Osteocyte (in vitro differentiated cells): ENCODE results near the gene IQGAP3. TPM values are rescaled to one million over a fixed set of nuclear protein-coding genes. Genes with fewer than 3 reads are reported as not detected.

Experiments
- DNase-seq: peaks from one replicate; pipeline ENCODE4 v3.0.0; 2021; ENCODE audit warnings: mixed read lengths; ENCODE audit not compliant: unreplicated experiment; ENCODE audit errors: extremely low spot score
- H3K27ac Mint-ChIP-seq: one replicate; pipeline ENCODE4 v1.8.0; 2021; ENCODE audit warnings: mild to moderate bottlenecking, mixed read lengths; ENCODE audit not compliant: unreplicated experiment
- H3K27me3 Mint-ChIP-seq: one replicate; pipeline ENCODE4 v1.8.0; 2021; ENCODE audit warnings: mixed read lengths; ENCODE audit not compliant: unreplicated experiment
- H3K36me3 Mint-ChIP-seq: one replicate; pipeline ENCODE4 v1.8.0; 2021; ENCODE audit warnings: mixed read lengths; ENCODE audit not compliant: unreplicated experiment
- H3K4me1 Mint-ChIP-seq: one replicate; pipeline ENCODE4 v1.8.0; 2021; ENCODE audit warnings: mixed read lengths; ENCODE audit not compliant: unreplicated experiment
- H3K4me3 Mint-ChIP-seq: one replicate; pipeline ENCODE4 v1.8.0; 2021; ENCODE audit warnings: mild to moderate bottlenecking, moderate library complexity, mixed read lengths; ENCODE audit not compliant: unreplicated experiment
- H3K9me3 Mint-ChIP-seq: one replicate; pipeline ENCODE4 v1.8.0; 2021; ENCODE audit warnings: mixed read lengths; ENCODE audit not compliant: unreplicated experiment
- CTCF ChIP-seq: fragments of 200-600 bp; sonication (generic); IDR thresholded peaks from 2 replicates; pipeline ENCODE4 v1.5.0; 2021; ENCODE audit warnings: antibody characterized with exemption, mild to moderate bottlenecking, moderate library complexity
- total RNA-seq: library from RNA; stranded (reverse); gene quantifications from 2 replicates; pipeline ENCODE4 v1.2.1, GENCODE V29; 2021

IQGAP3 gene
- total RNA-seq, 1 donor from 2014 or later = 9.8 TPM

DNA sequence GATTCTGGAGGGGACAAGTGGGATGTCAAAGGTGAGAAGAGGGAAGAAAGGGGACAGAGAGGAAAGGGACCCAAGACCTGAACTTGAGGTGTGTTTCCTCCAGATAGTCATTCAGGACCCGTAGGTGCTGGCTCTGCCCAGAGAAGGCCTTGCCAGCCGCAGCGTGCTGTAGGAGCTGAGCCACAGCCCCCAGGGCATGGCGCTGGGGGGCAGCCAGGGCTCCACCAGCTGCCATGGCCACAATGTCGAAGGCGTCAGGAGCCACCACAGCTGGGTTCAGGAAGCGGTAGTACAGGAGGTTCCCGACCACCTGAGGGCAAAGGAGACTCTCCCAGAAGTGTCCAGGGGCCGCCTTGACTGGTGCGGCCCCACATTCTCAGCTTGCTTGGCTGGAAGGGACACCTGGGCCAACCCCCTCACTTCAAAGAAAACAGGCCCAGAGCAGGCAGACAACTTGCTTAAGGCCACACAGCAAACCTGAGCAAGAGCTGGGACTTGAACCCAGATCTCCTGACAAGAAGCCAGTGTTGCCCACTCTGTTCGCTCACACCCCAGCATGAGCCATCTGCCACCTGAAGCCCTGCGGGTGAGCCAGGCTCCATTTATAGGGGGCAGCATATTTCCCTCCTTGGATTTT, 37.8 kb downstream of the IQGAP3 start:
- H3K9me3 Mint-ChIP-seq = no peaks in the 10 kb centered on the region
- no peak for DNase-seq
- no peaks in the 10 kb centered on the region for H3K27me3 Mint-ChIP-seq
- no peak overlapping the region for H3K4me3 Mint-ChIP-seq
- no peak overlapping the region for H3K27ac Mint-ChIP-seq
- peaks cover 6% of the 10 kb centered on the region for H3K36me3 Mint-ChIP-seq
- H3K4me1 Mint-ChIP-seq = no peaks in the 10 kb centered on the region
- no peak for TF ChIP-seq CTCF

DNA sequence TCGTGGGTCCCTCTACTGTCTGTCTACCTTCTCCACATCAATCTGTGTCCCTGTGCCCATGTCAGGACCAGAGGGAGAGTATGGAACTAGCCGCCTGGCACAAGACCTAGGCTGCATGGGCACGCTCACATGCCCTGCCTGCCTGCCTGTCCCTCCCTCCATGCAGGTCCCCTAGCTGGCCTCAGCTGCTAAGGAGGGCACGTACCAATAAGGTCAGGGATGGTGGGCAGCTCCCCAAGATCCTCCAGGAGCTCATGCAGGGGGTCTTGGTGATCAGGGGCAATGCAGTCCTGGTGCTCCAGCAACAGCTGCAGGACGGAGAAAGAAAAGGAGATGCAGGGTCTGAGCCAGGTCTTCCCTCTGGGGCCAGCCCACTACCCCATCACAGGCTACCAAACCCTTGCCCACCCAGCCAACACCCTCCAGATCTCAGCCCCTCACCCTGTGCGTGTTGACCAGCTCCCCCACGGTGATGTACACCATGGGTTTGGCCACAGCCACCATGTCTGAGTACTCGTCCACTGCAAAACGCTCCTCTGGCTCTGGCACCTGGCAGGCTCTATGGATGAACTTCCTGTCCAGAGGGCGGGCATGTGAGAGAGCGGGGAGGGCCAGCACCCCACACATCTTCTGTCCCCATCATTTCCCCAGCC, 38.7 kb downstream of the IQGAP3 start:
- Mint-ChIP-seq H3K9me3 (no peaks in the 10 kb centered on the region), H3K27me3 (no peaks in the 10 kb centered on the region), H3K27ac (no peak overlapping the region), H3K36me3 (peaks cover 3% of the 10 kb centered on the region), H3K4me3 (no peak overlapping the region), H3K4me1 (no peaks in the 10 kb centered on the region)
- no peak for TF ChIP-seq CTCF
- no peak for DNase-seq

DNA sequence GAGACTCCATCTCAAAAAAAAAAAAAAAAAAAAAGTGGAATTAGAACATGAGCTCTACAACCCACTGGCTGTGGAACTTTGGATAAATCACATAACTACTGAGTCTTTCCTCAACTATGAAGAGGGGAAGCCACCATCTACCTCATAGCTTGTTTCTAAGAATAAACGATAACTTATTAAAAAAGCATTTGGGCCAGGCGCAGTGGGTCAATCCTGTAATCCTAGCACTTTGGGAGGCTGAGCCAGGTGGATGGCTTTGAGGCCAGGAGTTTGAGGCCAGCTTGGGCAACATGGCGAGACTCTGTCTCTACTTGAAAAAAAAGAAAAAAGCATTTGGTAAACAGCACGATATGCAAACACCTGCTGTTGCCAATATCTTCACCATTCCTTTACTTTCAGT, 40.0 kb downstream of the IQGAP3 start:
- no peak overlapping the region for H3K4me3 Mint-ChIP-seq
- no peak overlapping the region for H3K27ac Mint-ChIP-seq
- peaks cover 9% of the 10 kb centered on the region for H3K36me3 Mint-ChIP-seq
- no peak for DNase-seq
- TF ChIP-seq CTCF = no peak
- H3K27me3 Mint-ChIP-seq = no peaks in the 10 kb centered on the region
- no peaks in the 10 kb centered on the region for H3K9me3 Mint-ChIP-seq
- no peaks in the 10 kb centered on the region for H3K4me1 Mint-ChIP-seq

- TF ChIP-seq CTCF = no peak
- no peaks in the 10 kb centered on the region for H3K9me3 Mint-ChIP-seq
- H3K4me3 Mint-ChIP-seq = no peak overlapping the region
- H3K27me3 Mint-ChIP-seq = no peaks in the 10 kb centered on the region
- H3K27ac Mint-ChIP-seq = no peak overlapping the region
- H3K4me1 Mint-ChIP-seq = peaks cover 4% of the 10 kb centered on the region
- DNase-seq = no peak
- H3K36me3 Mint-ChIP-seq = peaks cover 11% of the 10 kb centered on the region
Measured at GRCh38 chr1:156530006-156530405, 42.4 kb downstream of the IQGAP3 start.

GRCh38 chr1:156528875-156529425, 43.4 kb downstream of the IQGAP3 start:
- no peaks in the 10 kb centered on the region for H3K27me3 Mint-ChIP-seq
- TF ChIP-seq CTCF = no peak
- H3K36me3 Mint-ChIP-seq = peaks cover 11% of the 10 kb centered on the region
- H3K4me3 Mint-ChIP-seq = no peak overlapping the region
- no peak overlapping the region for H3K27ac Mint-ChIP-seq
- no peak for DNase-seq
- H3K4me1 Mint-ChIP-seq = peaks cover 4% of the 10 kb centered on the region
- H3K9me3 Mint-ChIP-seq = no peaks in the 10 kb centered on the region
